GM12878 (cell line): ENCODE results near the gene DEPDC1. TPM values are rescaled to one million over a fixed set of nuclear protein-coding genes. Genes with fewer than 3 reads are reported as not detected.

ENCODE experiments used
- ATAC-seq: fragments of 200-7000 bp; cut with Tn5 transposase; 3 replicates; pipeline ENCODE4 v1.9.1; 2020; ENCODE audit warnings: mild to moderate bottlenecking, moderate library complexity
- BruUV-seq: library from RNA; stranded (reverse); fragments of 400-500 nt; replicated peaks from 2 replicates; lab custom pipeline; 2021; lab: Mats Ljungman, UMichigan
- CTCF ChIA-PET: fragments of 300-600 bp; sonication (Branson Sonifier 250); formaldehyde crosslinking; extraction: SDS; loops from one replicate; lab custom pipeline; 2021; ENCODE audit warnings: inconsistent platforms; lab: Yijun Ruan, JAX
- POLR2A ChIA-PET: fragments of 350-600 bp; formaldehyde crosslinking; extraction: SDS; loops from one replicate; lab custom pipeline; 2021; ENCODE audit warnings: inconsistent platforms; lab: Charles Lee
- RAD21 ChIA-PET: fragments of 300-600 bp; sonication (Branson Sonifier 250); formaldehyde crosslinking; loops from one replicate; lab custom pipeline; 2023; ENCODE audit warnings: antibody characterized with exemption; ENCODE audit not compliant: unreplicated experiment; lab: Charles Lee
- SMC1A ChIA-PET: fragments of 300-600 bp; sonication (Branson Sonifier 250); formaldehyde crosslinking; loops from one replicate; lab custom pipeline; 2023; ENCODE audit not compliant: unreplicated experiment, uncharacterized antibody; lab: Charles Lee
- DNase-seq: peaks from one replicate; pipeline ENCODE4 v3.0.0-alpha.2; 2011; ENCODE audit warnings: low read depth, low spot score
- FAIRE-seq: peaks from 3 replicates; lab custom pipeline; 2011; peaks lifted over from hg19 to GRCh38; lab: Jason Lieb, UNC
- H2AFZ ChIP-seq: 2 replicates; pipeline ENCODE4 v1.6.0; 2011; ENCODE audit warnings: low read depth, low read length, control low read depth; ENCODE audit not compliant: control insufficient read depth
- H3K27ac ChIP-seq: 2 replicates; pipeline ENCODE4 v1.5.1; 2011; ENCODE audit warnings: control low read depth; ENCODE audit not compliant: control insufficient read depth, insufficient read depth
- H3K27me3 ChIP-seq, 2 experiments: replicated peaks in 1 of 2; 2 replicates each; pipeline versions ENCODE4 v1.6.0 to v1.6.1; 2011; ENCODE audit warnings: low read length in 1 of 2; ENCODE audit not compliant: control insufficient read depth in 2 of 2, insufficient read depth in 2 of 2
- H3K36me3 ChIP-seq, 2 experiments: 2 replicates each; pipeline ENCODE4 v1.5.1; 2011; ENCODE audit warnings: low read length in 1 of 2; ENCODE audit not compliant: control insufficient read depth in 2 of 2, insufficient read depth in 2 of 2
- H3K4me1 ChIP-seq: 2 replicates; pipeline ENCODE4 v1.6.1; 2011; ENCODE audit warnings: mild to moderate bottlenecking, low read length, moderate library complexity, mixed read lengths; ENCODE audit not compliant: control insufficient read depth, insufficient read depth
- H3K4me2 ChIP-seq: 2 replicates; pipeline ENCODE4 v1.6.0; 2011; ENCODE audit warnings: control low read depth; ENCODE audit not compliant: control insufficient read depth, insufficient read depth
- H3K4me3 ChIP-seq: fragments of 200-600 bp; sonication (generic); 2 replicates; pipeline ENCODE4 v1.5.1; 2016
- H3K79me2 ChIP-seq: 2 replicates; pipeline ENCODE4 v1.6.0; 2011; ENCODE audit warnings: low read length; ENCODE audit not compliant: control insufficient read depth, insufficient read depth
- H3K9ac ChIP-seq: 2 replicates; pipeline ENCODE4 v1.8.0; 2011; ENCODE audit warnings: low read length, control low read depth, mixed read lengths; ENCODE audit not compliant: control insufficient read depth, insufficient read depth
- H3K9me3 ChIP-seq: replicated peaks from 3 replicates; pipeline ENCODE4 v1.5.1; 2011; ENCODE audit warnings: mild to moderate bottlenecking, low read length; ENCODE audit not compliant: control insufficient read depth, insufficient read depth
- H4K20me1 ChIP-seq: 2 replicates; pipeline ENCODE4 v1.6.0; 2011; ENCODE audit not compliant: control insufficient read depth, insufficient read depth
- ASH2L ChIP-seq: fragments of 300-600, 200-600 bp; sonication (generic); IDR thresholded peaks from 2 replicates; pipeline ENCODE4 v1.6.1; 2017; ENCODE audit warnings: low read depth, mild to moderate bottlenecking, borderline replicate concordance
- CREM ChIP-seq: IDR thresholded peaks from 2 replicates; pipeline ENCODE4 v1.6.1; 2014; ENCODE audit warnings: antibody characterized with exemption, low read depth
- CTCF ChIP-seq, 3 experiments: IDR thresholded peaks in 2 of 3; conservative IDR thresholded peaks in 1 of 3; 2 replicates each; pipeline ENCODE4 v1.5.1; 2011; ENCODE audit warnings: low read depth in 3 of 3, low read length in 3 of 3, mild to moderate bottlenecking in 3 of 3, control low read depth in 2 of 3, moderate library complexity in 2 of 3, inconsistent platforms in 1 of 3, mixed read lengths in 1 of 3; ENCODE audit not compliant: control insufficient read depth in 2 of 3, insufficient read depth in 1 of 3; ENCODE audit errors: extremely low read depth in 1 of 3
- E2F4 ChIP-seq: IDR thresholded peaks from 2 replicates; pipeline ENCODE4 v1.6.1; 2012; ENCODE audit warnings: low read depth, low read length, improper control_type of control experiment
- NR2C1 ChIP-seq: fragments of 450-650 bp; IDR thresholded peaks from 2 replicates; pipeline ENCODE4 v1.6.1; 2017; ENCODE audit warnings: antibody characterized with exemption, mild to moderate bottlenecking, moderate library complexity
- PAX8 ChIP-seq: fragments of 450-650 bp; IDR thresholded peaks from 2 replicates; pipeline ENCODE4 v1.6.1; 2017; ENCODE audit warnings: mild to moderate bottlenecking, moderate library complexity
- POLR2AphosphoS5 ChIP-seq: IDR thresholded peaks from 2 replicates; pipeline ENCODE4 v1.6.1; 2011; ENCODE audit warnings: mild to moderate bottlenecking, low read length, inconsistent platforms
- RELB ChIP-seq: fragments of 450-650 bp; IDR thresholded peaks from 2 replicates; pipeline ENCODE4 v1.6.1; 2017; ENCODE audit warnings: low read depth, mild to moderate bottlenecking, moderate library complexity
- WGBS: methylation state at CpG from one replicate; pipeline ENCODE4 v1.1.6; 2016; ENCODE audit warnings: low lambda C conversion rate; ENCODE audit not compliant: insufficient replicate concordance, insufficient coverage; ENCODE audit errors: missing lambda C conversion rate; 5-methylcytosine and 5-hydroxymethylcytosine counted together
- in situ Hi-C: fragments of 300-500 bp; cut with MboI; formaldehyde crosslinking; loops from 9 replicates; pipeline ENCODE4 v1.14.3; 2018; ENCODE audit warnings: mixed read lengths
- intact Hi-C: fragments of 100-400 bp; cut with micrococcal nuclease; formaldehyde crosslinking; loops from one replicate; pipeline ENCODE4 v1.14.2; 2022; ENCODE audit not compliant: unreplicated experiment
- polyA plus RNA-seq, 11 experiments: library from polyadenylated mRNA; depleted of rRNA in 4 of 11; unstranded in 6 of 11; stranded (reverse) in 5 of 11; fragments of >200 nt; fragmentation: Nextera tagmentation in 4 of 11; fragmentation: Illumina TruSeq in 1 of 11; extraction: Ambion mirVana in 4 of 11; extraction: Trizol in 1 of 11; gene quantifications; 1 replicate in 1 of 11; 2 replicates in 10 of 11; pipeline versions ENCODE4 v1.2.1 to v1.2.3, GENCODE V29; 2011 to 2016; ENCODE audit warnings: inconsistent platforms in 2 of 11, missing spikeins in 2 of 11, low read depth in 1 of 11
- total RNA-seq, 4 experiments: library from RNA; depleted of rRNA in 3 of 4; stranded (reverse); fragments of >200 nt in 3 of 4; fragmentation: Illumina TruSeq in 1 of 4; extraction: Trizol in 1 of 4; gene quantifications; 2 replicates each; pipeline versions ENCODE4 v1.2.1 to v1.2.3, GENCODE V29; 2013 to 2021

DEPDC1 gene
- total and polyA plus RNA-seq, 10 of the 15 experiments (the other 5 are each of a cell fraction or from before 2014, with no cell fraction given): 6.9 to 36.5 (median 17.6) TPM

- BruUV-seq: no TSS peak
- no peak overlapping the region for H3K27ac ChIP-seq
- FAIRE-seq (no peak), ATAC-seq (no peak), DNase-seq (no peak)
- H3K4me3 ChIP-seq: no peak overlapping the region
- SMC1A ChIA-PET: no interaction called here
- intact Hi-C loops (no loop called here), in situ Hi-C loops (loop anchor here (25.0 kb wide), 1 partner anchor 1281 kb away; no protein-coding TSS in a partner anchor)
- H3K9ac ChIP-seq: no peak overlapping the region
- WGBS: 0% methylated on average over 1 of the region's 1 CpG
- no peaks in the 10 kb centered on the region for H3K27me3 ChIP-seq
- H4K20me1 ChIP-seq: no peaks in the 10 kb centered on the region
- no peaks in the 10 kb centered on the region for H3K36me3 ChIP-seq
- H3K9me3 ChIP-seq: no peaks in the 10 kb centered on the region
- CTCF ChIA-PET: interaction anchor here (0.7 kb wide), 1 partner anchor 19 kb away, joined by 3 read pairs; no protein-coding TSS in a partner anchor
- no peaks in the 10 kb centered on the region for H3K79me2 ChIP-seq
- TF ChIP-seq RELB: no peak
- TF ChIP-seq ASH2L: no peak
- no peak for TF ChIP-seq CREM
- TF ChIP-seq PAX8: no peak
- H3K4me2 ChIP-seq: no peak overlapping the region
- no peak overlapping the region for H2AFZ ChIP-seq
- no peaks in the 10 kb centered on the region for H3K4me1 ChIP-seq
- RAD21 ChIA-PET: no interaction called here
- POLR2A ChIA-PET: no interaction called here
Measured at GRCh38 chr1:68456202-68456601, 40.7 kb downstream of the DEPDC1 start.

- in situ Hi-C loops: loop anchor here (25.0 kb wide), 1 partner anchor 1283 kb away; no protein-coding TSS in a partner anchor
- no peak overlapping the region for H3K4me2 ChIP-seq
- no peak for FAIRE-seq
- no TSS peak for BruUV-seq
- ATAC-seq: peak; percentile 62
- no peaks in the 10 kb centered on the region for H4K20me1 ChIP-seq
- H2AFZ ChIP-seq: no peak overlapping the region
- TF ChIP-seq NR2C1 (no peak), CTCF (IDR thresholded peaks at IDR 0.05 in 2 of 3, conservative IDR thresholded peaks at IDR 0.05 in 1 of 3; ENCODE audit: control insufficient read depth in 2 of 3, extremely low read depth in 1 of 3, insufficient read depth in 1 of 3, low read depth in 3 of 3, low read length in 3 of 3) (peak in 1 of 3 experiments; percentile 3; a peak in 1 of 6 replicates), POLR2AphosphoS5 (no peak), E2F4 (no peak)
- H3K4me1 ChIP-seq: no peaks in the 10 kb centered on the region
- H3K27me3 ChIP-seq: no peaks in the 10 kb centered on the region
- no peak overlapping the region for H3K4me3 ChIP-seq
- WGBS: 45% methylated on average over 2 of the region's 2 CpGs
- ChIA-PET POLR2A (no interaction called here), CTCF (no interaction called here), SMC1A (no interaction called here), RAD21 (no interaction called here)
- no peaks in the 10 kb centered on the region for H3K36me3 ChIP-seq
- intact Hi-C loops: no loop called here
- no peak for DNase-seq
- no peaks in the 10 kb centered on the region for H3K79me2 ChIP-seq
- no peak overlapping the region for H3K27ac ChIP-seq
- H3K9ac ChIP-seq: no peak overlapping the region
- no peaks in the 10 kb centered on the region for H3K9me3 ChIP-seq
Measured at GRCh38 chr1:68454534-68454933, 42.3 kb downstream of the DEPDC1 start.
